NCI-H446 (cell line): Measurements from ENCODE around the gene ARHGAP9.

Experiments
- DNase-seq, 2 experiments: peaks; one replicate each; lab custom pipeline; 2025; lab: John Stamatoyannopoulos, UW

The ARHGAP9 gene

GRCh38 chr12:57472391-57472790 lies 7.3 kb downstream of the ARHGAP9 start:
- no peak for DNase-seq

GRCh38 chr12:57471661-57472060 lies 8.0 kb downstream of the ARHGAP9 start:
- DNase-seq = no peak

DNA sequence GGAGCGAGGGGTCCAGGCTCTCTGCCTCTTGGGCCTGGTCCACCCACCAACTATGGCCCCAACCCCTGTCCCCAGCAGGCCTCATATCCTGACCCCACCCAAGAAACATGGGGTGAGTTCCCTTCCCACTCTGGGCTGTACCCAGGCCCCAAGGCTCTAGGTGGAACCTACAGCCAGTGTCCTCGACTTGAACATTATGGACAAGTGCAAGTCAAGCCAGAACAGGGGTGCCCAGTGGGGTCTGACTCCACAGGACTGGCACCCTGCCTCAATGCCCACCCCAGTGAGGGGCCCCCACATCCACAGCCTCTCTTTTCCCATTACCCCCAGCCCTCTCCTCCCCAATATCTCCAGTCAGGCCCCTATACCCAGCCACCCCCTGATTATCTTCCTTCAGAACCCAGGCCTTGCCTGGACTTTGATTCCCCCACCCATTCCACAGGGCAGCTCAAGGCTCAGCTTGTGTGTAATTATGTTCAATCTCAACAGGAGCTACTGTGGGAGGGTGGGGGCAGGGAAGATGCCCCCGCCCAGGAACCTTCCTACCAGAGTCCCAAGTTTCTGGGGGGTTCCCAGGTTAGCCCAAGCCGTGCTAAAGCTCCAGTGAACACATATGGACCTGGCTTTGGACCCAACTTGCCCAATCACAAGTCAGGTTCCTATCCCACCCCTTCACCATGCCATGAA lies 8.6 kb downstream of the ARHGAP9 start:
- DNase-seq = no peak

DNA sequence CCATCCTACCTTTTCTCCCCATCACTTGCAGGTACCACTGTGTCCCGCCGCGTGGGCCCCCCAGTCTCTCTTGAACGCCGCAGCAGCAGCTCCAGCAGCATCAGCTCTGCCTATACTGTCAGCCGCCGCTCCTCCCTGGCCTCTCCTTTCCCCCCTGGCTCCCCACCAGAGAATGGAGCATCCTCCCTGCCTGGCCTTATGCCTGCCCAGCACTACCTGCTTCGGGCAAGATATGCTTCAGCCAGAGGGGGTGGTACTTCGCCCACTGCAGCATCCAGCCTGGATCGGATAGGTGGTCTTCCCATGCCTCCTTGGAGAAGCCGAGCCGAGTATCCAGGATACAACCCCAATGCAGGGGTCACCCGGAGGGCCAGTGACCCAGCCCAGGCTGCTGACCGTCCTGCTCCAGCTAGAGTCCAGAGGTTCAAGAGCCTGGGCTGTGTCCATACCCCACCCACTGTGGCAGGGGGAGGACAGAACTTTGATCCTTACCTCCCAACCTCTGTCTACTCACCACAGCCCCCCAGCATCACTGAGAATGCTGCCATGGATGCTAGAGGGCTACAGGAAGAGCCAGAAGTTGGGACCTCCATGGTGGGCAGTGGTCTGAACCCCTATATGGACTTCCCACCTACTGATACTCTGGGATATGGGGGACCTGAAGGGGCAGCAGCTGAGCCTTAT lies 9.2 kb downstream of the ARHGAP9 start:
- DNase-seq = no peak

- no peak for DNase-seq
These were observed 10.1 kb downstream of the ARHGAP9 start for GRCh38 chr12:57469296-57470164.

GRCh38 chr12:57467915-57468314 lies 11.8 kb downstream of the ARHGAP9 start:
- no peak for DNase-seq

GRCh38 chr12:57467212-57467874 lies 12.3 kb downstream of the ARHGAP9 start:
- DNase-seq = no peak

- no peak for DNase-seq
These were observed 13.7 kb downstream of the ARHGAP9 start for GRCh38 chr12:57465747-57466505.

DNA sequence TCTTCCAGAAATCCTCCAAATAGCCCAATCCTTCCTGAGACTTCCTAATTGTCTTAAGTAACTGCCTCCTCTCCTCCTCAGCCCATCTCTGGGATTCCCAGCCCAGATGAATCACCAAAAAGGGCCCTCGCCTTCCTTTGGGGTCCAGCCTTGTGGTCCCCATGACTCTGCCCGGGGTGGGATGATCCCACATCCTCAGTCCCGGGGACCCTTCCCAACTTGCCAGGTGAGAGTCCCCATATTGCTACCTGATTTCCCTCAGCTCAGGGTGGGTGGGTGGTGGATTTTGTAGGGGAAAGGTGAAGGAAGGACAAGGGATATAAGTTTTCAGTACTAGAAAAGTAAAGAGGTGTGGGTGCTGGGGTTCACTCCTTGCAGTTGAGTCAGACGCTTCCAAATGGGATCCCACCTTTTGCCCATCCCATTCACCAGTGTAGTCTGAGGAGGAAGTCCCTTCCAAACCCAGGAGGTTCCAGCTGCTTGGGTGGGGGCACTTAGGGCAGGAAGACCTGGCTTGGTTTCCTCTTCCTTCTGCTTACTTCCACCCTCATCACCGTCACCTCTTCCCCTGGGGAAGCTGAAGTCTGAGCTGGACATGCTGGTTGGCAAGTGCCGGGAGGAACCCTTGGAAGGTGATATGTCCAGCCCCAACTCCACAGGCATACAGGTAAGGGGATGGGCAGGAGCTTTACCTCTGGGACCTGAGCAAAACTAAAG lies 14.5 kb downstream of the ARHGAP9 start:
- DNase-seq = no peak

DNA sequence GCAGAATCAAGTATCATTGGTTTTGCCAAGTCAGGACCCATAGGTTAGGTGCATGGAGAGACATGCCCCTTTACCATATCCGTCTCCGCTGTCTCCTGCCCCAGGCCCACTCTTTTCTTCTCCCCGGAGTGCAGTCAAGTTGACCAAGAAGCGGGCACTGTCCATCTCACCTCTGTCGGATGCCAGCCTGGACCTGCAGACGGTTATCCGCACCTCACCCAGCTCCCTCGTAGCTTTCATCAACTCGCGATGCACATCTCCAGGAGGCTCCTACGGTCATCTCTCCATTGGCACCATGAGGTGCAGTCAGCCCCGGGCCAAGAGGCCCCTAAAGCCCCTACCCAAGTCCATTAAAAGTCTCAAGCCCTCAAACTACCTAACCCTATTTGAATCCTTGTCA lies 15.1 kb downstream of the ARHGAP9 start:
- DNase-seq = no peak

DNA sequence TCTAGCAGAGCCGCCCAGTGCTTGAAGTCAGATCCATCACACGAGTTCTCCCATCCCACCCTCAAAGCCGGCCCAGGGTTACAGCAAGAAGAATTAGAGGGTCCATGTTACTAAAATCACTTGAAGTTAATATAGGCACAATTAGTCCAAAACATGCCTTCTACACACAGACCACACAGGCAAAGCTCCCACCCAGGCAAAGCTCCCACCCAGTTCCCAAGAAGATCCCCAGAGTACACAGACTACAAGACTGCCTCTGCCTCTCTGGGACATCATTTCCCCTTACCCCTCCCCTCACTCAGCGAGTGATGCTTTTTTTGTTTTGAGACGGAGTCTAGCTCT lies 16.8 kb downstream of the ARHGAP9 start:
- DNase-seq = no peak

DNA sequence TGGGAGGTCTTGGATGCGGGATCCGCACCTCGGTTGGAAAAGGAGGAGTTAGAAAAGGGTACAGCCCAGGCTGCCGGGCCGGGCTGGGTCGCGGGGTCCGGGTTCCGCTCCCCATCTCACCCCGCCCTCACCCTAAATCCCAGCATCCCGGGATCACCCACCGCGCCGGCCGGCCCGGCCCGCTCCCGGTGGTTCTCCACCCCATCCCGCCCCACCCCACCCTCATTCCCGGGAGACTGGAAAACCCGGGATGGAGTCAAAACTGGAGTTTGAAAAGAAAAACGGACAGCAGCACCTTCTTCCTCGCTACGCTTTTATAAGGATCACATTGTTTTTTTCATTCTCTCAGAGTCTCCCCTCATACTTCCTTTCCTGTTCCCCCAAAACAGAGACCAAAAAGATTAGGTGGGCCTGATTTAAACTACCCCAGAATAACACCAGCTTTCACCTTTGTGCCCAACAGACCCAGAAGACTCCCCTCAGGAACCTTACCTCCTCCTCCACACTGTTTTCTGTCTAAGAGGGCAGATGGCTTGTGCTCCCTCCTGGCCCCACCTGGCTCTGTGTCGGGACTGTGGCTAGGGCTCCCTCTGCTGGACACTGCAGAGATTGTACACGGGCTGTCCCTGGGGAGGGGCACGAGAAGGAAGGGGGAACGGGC lies 17.3 kb downstream of the ARHGAP9 start:
- peak; percentile 81 to 90 for DNase-seq

GRCh38 chr12:57461917-57462250 lies 17.8 kb downstream of the ARHGAP9 start:
- no peak for DNase-seq

DNA sequence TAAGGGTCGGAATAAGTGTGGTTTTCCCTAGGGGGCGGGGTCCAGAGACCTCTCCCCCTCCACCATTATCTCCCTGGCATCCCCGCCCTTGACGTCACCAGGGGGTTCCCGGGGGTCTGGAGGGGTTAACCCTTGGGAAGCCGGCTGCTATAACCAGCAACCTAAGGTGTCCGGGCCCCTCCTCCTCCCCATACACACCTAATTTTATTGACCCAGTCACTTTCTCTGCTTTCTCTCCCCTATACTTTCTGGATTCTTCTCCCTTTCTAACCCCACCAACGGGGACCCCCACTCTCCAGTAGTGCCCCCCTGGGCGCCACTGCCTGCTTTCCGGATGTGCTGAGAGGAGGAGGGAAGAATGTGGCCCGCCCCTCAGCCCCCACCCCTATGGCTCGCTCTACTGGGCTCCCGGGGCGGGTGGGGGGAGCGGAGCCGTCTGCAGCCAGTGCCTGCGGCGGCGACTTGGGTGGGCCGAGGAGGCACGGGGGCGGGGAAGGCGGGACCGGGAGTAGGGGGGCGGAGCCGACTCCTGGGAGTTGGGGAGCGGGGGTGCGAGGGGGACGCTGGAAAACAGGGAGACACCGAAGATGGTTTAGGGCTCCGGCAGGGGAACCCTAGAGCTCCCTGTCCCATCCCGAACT lies 18.3 kb downstream of the ARHGAP9 start:
- peak in 1 of 2 experiments; percentile 36 for DNase-seq

- DNase-seq = peak in 1 of 2 experiments; percentile 8
These were observed 18.8 kb downstream of the ARHGAP9 start for GRCh38 chr12:57460841-57461275.

DNA sequence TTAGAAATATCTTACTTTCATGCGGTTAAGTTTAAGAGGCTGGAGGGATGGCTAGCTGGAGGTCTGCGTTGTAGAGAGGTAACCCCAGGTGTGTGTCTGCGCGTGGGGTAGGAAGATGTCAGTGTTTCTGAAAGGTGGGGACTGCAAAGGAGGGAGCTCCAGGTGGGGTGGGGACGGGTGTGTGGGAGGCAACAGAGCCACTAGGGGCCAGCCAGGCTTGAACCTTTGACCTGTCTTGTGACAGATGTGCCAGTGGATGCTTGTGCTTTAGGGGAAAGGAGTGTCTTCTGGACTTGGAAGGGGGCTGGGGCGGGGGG lies 19.2 kb downstream of the ARHGAP9 start:
- DNase-seq = no peak

DNA sequence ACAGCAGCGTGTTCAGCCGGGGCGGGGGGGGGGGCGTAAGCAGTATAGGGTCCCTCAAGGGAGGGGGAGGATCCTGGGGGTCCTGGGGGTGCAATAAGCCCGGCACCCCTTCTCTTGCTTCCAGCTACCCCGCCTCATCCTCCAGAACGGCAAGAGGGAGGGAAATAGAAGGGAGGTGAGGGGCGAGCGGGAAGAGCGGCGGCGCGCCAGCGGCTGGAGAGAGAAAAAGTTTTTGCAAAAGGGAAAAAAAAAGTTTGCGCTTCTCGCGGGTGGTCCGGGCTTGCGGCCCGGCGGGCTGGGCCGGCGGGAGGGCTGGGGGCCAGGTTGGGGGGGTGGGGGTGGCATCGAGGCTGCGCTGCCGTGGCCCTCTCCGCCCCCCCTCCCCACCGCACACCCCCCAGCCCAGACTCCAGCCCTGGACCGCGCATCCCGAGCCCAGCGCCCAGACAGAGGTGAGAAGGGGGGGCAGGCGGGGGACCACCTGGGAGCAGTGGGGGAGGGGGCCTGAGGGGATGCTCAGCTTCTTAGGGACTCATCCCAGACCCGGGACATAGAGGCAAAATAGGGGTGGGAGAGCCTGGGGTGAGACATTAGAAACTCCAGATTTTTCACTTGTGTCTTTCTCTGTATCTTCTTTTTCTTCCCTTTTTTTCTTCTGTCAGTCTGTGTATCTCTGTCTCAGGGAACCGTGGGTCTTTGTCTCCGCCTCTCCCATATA lies 19.8 kb downstream of the ARHGAP9 start, which contains the start of gene GLI1:
GLI1 (plus strand) TSS at position 36 of the 718 bp plus-strand sequence. CDS start 3,907 bp downstream, outside the sequence.
- DNase-seq = no peak

DNA sequence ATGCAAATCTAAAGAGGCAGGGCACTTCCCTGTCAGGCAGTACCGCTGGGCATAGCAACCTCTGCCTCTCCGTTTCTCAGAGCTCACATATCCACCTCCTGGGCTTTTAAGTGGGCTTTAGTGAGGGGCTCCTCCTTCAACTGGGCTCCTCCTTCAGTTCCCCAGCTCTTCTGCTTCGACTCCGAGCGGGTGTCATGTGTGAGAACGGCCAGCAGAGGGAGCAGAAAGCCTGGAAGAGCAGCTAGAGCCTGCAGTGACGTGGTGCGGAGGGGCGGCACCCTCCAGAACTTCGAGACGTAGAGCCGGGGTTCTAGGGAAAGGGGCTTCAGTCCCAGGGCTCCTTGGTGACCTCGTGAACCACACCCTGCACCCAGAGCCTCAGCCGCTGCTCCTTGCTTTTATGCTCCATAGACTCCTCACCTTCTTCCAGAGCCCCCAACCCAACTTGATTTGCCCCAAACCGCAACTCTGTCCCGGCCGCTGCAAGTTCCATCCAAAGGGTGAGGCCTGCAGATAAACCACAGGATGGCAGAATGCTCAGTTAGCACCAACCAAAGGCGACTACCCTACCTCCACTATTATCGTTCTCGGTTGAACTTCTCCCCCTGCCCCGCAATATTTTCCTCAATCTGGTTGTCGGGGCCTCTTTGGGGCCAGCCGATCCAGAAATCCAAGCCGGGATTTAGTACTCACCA lies 20.5 kb downstream of the ARHGAP9 start:
- DNase-seq = peak; percentile 89 to 93

DNA sequence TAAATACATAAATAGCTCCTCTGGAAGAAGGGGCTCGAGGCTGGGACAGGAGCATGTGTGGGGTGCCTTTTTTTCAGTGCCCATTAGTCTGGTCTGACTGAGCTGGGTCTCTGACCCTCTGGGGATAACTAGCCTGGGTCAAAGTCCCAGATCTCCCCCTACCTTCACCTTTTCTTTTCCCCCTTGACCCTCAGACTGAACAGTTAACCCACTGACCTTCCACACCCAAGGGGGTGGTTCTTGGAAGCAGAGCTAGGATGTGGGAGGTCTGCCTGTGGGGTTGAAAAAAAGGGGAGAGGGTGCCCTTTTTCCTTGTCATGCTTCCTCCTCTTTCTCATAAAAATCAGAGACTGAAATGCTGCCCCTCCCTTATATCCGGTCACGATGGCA lies 21.0 kb downstream of the ARHGAP9 start:
- DNase-seq = no peak
